Activated CD4-positive, alpha-beta T cell treated with anti-CD3 and anti-CD28 coated beads, Interleukin-2, amount 50 U/mL, for 1 hour (primary cell): ENCODE measurements around the gene CLOCK.

Experiments used
- DNase-seq: peaks from one replicate; pipeline ENCODE4 v3.0.0-alpha.2; 2020

Gene CLOCK

GRCh38 chr4:55410431-55410830, 136.3 kb downstream of the CLOCK start:
- no peak for DNase-seq

- no peak for DNase-seq
Measured at GRCh38 chr4:55409468-55410171, 137.1 kb downstream of the CLOCK start.

- no peak for DNase-seq
Measured at GRCh38 chr4:55407764-55408163, 138.9 kb downstream of the CLOCK start.

- DNase-seq, result no peak
Measured at GRCh38 chr4:55407119-55407518, 139.6 kb downstream of the CLOCK start.

GRCh38 chr4:55406545-55406944, 140.2 kb downstream of the CLOCK start:
- no peak for DNase-seq

- no peak for DNase-seq
Measured at GRCh38 chr4:55405073-55405472, 141.6 kb downstream of the CLOCK start.

GRCh38 chr4:55399581-55399980, 147.1 kb downstream of the CLOCK start:
- no peak for DNase-seq

- no peak for DNase-seq
Measured at GRCh38 chr4:55398966-55399365, 147.7 kb downstream of the CLOCK start.

- DNase-seq, result no peak
Measured at GRCh38 chr4:55398461-55398860, 148.2 kb downstream of the CLOCK start.

GRCh38 chr4:55397520-55398321, 149.0 kb downstream of the CLOCK start:
- DNase-seq, result no peak

GRCh38 chr4:55397126-55397436, 149.6 kb downstream of the CLOCK start:
- DNase-seq, result no peak

- DNase-seq, result peak; percentile 6
Measured at GRCh38 chr4:55396308-55397125, 150.2 kb downstream of the CLOCK start.

GRCh38 chr4:55395529-55396307, 151.0 kb downstream of the CLOCK start, which contains the start of gene TMEM165:
Gene TMEM165 (plus strand): TSS chr4:55395957. CDS start chr4:55396190, 233 bp downstream.
- DNase-seq, result peak; percentile 85

GRCh38 chr4:55395218-55395528, 151.5 kb downstream of the CLOCK start:
- DNase-seq, result no peak

GRCh38 chr4:55393461-55394320, 153.0 kb downstream of the CLOCK start:
- DNase-seq, result no peak

- DNase-seq, result no peak
Measured at GRCh38 chr4:55386840-55387239, 159.9 kb downstream of the CLOCK start.

GRCh38 chr4:55386073-55386472, 160.6 kb downstream of the CLOCK start:
- DNase-seq, result no peak

- no peak for DNase-seq
Measured at GRCh38 chr4:55385201-55385649, 161.5 kb downstream of the CLOCK start.

- no peak for DNase-seq
Measured at GRCh38 chr4:55382488-55383003, 164.2 kb downstream of the CLOCK start.

- DNase-seq, result no peak
Measured at GRCh38 chr4:55381502-55381901, 165.2 kb downstream of the CLOCK start.

- no peak for DNase-seq
Measured at GRCh38 chr4:55380576-55380975, 166.1 kb downstream of the CLOCK start.
